Hypothalamus (tissue), 51 donors: ENCODE results near the gene MMP7.
A peak's percentile ranks its signal among the peaks of the same experiment; 100 is the strongest.

Experiments used
- DNase-seq, 51 donors: peaks; one replicate each; lab custom pipeline; 2025; lab: John Stamatoyannopoulos, UW

Gene MMP7

GRCh38 chr11:102497061-102497460 is 33.5 kb downstream of the MMP7 start:
- no peak for DNase-seq

DNA sequence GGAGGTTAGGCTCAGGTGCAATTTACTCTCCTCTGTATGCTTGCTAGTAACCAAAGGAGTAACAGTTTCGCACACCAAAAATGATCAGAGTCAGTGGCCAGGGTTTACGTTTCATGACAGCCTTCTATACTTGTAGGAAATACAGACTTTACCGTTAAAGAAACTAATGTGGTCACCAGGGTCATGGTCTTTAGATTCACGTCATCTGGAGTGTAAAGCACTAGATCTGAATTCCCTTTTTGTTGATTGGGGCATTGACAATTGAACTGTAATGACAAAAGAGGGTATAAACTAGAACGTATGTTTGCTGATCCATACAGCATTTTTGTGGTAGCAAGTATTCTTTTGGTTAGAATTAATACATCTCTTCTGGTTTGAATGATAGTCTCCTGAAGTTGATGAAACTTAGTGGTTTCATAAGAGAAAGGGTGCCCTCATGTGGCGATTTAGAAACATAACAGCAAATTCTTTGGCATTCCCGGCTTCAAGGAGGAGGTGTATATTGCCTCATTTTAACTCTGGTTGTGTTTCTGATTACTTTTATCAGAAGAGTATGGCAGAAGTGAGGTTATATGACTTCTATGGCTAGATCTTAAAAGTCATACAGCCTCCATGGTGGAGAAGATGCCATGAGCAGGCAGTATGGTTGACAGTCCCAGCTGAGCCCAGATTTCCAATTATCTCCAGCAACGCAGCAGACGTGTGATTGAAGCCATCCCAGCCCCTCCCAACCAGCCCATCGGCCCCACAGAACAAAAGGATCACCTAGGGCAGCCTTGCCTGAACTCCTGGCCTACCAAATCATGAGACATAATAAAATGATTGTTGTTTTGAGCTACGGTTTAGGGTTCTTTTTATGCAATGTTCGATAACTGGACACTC is 35.1 kb downstream of the MMP7 start:
- DNase-seq = peak in 20 of 51 donors; percentile 0 to 66 (median 12)

- no peak for DNase-seq
Measured at GRCh38 chr11:102494216-102494615, 36.3 kb downstream of the MMP7 start.

DNA sequence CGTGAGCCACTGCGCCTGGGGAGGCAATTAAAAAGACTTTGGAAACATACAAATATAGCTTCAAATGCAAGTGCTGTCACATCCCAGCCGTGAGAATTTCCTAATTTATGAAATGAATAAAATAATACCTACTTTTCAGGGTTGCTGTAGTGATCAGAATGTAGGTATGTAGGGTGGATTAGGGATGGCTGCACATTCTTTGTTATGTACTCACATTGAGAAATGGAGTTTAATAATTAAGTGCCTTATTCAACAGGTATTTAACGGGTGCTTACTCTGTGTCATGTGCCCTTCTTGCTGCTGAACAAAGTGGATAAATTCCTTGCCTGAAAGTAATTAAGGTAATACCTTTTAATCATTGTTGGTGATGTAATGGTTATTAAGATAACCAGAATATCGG is 37.0 kb downstream of the MMP7 start:
- DNase-seq = no peak

- no peak for DNase-seq
Measured at GRCh38 chr11:102491969-102492368, 38.6 kb downstream of the MMP7 start.

- no peak for DNase-seq
Measured at GRCh38 chr11:102489186-102490145, 41.1 kb downstream of the MMP7 start.

DNA sequence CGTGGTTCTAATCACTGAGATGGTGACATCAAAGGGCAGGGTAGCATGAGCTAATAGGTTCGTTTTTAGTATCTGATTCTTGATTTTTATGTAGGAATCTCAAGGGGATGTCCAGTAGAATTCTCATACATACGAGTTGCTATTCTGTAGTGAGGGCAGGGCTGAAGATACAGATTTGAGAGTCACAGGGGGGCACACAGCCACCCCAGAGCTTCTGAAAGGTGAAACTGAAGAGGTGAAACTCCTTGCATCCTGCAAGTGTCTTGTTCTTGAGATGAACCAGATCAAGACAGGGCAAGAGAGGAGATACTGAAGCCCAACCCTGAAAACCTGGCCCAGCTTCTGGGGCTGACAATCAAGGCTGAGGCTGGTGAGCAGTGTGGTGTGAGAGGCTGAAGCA is 42.3 kb downstream of the MMP7 start:
- no peak for DNase-seq

- DNase-seq = no peak
Measured at GRCh38 chr11:102487214-102487613, 43.3 kb downstream of the MMP7 start.

DNA sequence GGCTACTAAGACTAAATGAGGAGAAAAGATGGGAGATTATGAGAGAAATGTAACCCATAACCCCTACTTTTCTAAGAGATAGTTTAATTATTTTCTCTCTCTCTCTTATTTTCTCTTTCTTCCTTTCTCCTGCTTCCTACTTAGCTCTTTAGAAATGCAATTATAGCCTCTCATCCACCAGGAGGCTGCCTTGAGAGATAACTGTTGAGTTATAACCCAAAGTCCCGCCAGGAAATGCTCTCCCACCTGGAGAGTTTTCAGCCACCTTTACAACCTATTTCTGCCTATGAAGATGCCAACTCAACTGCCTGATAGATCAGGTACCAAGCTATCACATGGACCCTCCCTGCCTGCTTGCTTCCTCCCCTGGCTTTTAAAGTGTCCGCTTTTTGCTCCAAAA is 44.0 kb downstream of the MMP7 start:
- no peak for DNase-seq

- no peak for DNase-seq
Measured at GRCh38 chr11:102485095-102485722, 45.3 kb downstream of the MMP7 start.

GRCh38 chr11:102482433-102482832 is 48.1 kb downstream of the MMP7 start:
- no peak for DNase-seq

GRCh38 chr11:102479733-102480132 is 50.8 kb downstream of the MMP7 start:
- DNase-seq = no peak

DNA sequence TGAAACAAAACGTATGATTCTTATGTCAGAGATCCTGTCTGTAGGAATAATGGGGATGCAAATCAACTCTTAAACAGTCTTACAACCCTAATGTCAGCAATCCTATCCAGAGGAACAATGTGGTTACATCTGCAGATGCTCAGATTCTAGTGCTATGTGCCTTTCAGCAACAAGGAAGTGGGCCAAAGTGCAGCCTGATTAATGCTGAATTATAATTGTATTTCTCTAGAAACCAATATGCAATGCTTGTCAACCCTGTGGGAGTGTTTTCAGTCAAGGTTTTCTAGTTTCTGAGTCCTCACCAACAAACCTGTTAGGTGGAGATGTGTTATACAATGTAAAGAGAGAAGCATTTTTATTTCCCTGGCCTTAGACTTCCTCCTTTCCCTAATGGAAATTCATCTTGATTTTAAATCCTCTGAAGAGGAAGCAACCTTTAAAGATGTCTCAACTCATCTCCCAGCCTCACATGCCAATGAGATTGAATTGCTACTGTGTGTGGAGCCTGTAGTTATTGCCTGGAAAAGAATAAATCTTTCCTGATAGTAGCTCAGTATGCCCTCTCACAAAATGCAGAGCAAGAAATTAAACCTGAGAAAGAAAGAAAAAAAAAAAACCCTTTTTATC is 51.8 kb downstream of the MMP7 start:
- DNase-seq = no peak

DNA sequence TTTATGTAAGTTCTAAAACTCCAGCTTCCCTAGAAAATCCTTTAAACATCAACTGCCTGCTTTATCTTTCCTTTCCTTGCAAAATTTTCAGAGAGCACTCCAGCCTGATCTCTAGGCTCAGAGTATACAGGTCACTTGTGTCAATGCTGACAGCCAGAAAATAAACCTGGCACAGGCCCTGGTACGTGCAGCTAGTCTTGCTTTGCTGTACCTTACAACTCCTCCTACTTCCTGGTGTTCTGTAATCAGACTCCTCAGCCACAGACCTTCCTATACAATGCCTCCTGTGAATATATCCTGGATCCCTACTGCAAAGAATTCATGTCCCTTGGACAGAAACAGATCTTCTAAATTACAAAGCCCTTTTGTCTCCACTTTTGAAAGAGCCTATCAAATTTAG is 53.7 kb downstream of the MMP7 start:
- DNase-seq = no peak

GRCh38 chr11:102476069-102476468 is 54.5 kb downstream of the MMP7 start:
- no peak for DNase-seq

- no peak for DNase-seq
Measured at GRCh38 chr11:102473543-102473942, 57.0 kb downstream of the MMP7 start.

- no peak for DNase-seq
Measured at GRCh38 chr11:102472127-102472526, 58.4 kb downstream of the MMP7 start.

- no peak for DNase-seq
Measured at GRCh38 chr11:102471474-102471873, 59.1 kb downstream of the MMP7 start.
